GM12801 (cell line): ENCODE results near the gene NUP188.

Source experiments
- CTCF ChIP-seq: IDR thresholded peaks from one replicate; pipeline ENCODE4 v1.5.1; 2011; ENCODE audit warnings: control low read depth; ENCODE audit not compliant: insufficient read length; ENCODE audit errors: extremely low read depth

Gene NUP188

GRCh38 chr9:129038109-129038852 lies 90.8 kb downstream of the NUP188 start:
- no peak for TF ChIP-seq CTCF

- TF ChIP-seq CTCF: no peak
Observed at GRCh38 chr9:129040113-129040643, 92.7 kb downstream of the NUP188 start.

- no peak for TF ChIP-seq CTCF
Observed at GRCh38 chr9:129042016-129042415, 94.5 kb downstream of the NUP188 start.

GRCh38 chr9:129052592-129052991 lies 105.1 kb downstream of the NUP188 start:
- no peak for TF ChIP-seq CTCF

GRCh38 chr9:129053020-129053419 lies 105.5 kb downstream of the NUP188 start:
- no peak for TF ChIP-seq CTCF

GRCh38 chr9:129054163-129054851 lies 106.8 kb downstream of the NUP188 start:
- no peak for TF ChIP-seq CTCF
